Smooth muscle cell (in vitro differentiated cells): ENCODE measurements around the gene PIK3CA. TPM values are rescaled to one million over a fixed set of nuclear protein-coding genes. Genes with fewer than 3 reads are reported as not detected.
"Not testable (repeated sequence)": the region's sequence is repeated elsewhere in the genome, so short reads cannot be mapped to it uniquely, and the experiment has no call there.

Experiments used
- DNase-seq: peaks from one replicate; lab custom pipeline; 2025; ENCODE audit not compliant: unreplicated experiment; lab: John Stamatoyannopoulos, UW
- H2AFZ ChIP-seq: fragments of 200-600 bp; sonication (generic); 2 replicates; pipeline ENCODE4 v1.6.0; 2016; ENCODE audit warnings: antibody characterized with exemption, low read depth, mild to moderate bottlenecking
- H3F3A ChIP-seq: fragments of 200-600 bp; sonication (generic); 2 replicates; pipeline ENCODE4 v1.6.0; 2017; ENCODE audit warnings: antibody characterized with exemption, low read depth
- H3K27ac ChIP-seq: fragments of 200-600 bp; sonication (generic); 2 replicates; pipeline ENCODE4 v1.5.1; 2016; ENCODE audit warnings: low read depth, mild to moderate bottlenecking
- H3K27me3 ChIP-seq: fragments of 200-600 bp; sonication (generic); 2 replicates; pipeline ENCODE4 v1.6.1; 2016; ENCODE audit warnings: low read depth, mild to moderate bottlenecking
- H3K36me3 ChIP-seq: fragments of 200-600 bp; sonication (generic); 2 replicates; pipeline ENCODE4 v1.5.1; 2016; ENCODE audit warnings: low read depth
- H3K4me1 ChIP-seq: fragments of 200-600 bp; sonication (generic); 2 replicates; pipeline ENCODE4 v1.5.1; 2016; ENCODE audit warnings: low read depth
- H3K4me2 ChIP-seq: fragments of 200-600 bp; sonication (generic); 2 replicates; pipeline ENCODE4 v1.6.0; 2016; ENCODE audit warnings: mild to moderate bottlenecking
- H3K4me3 ChIP-seq: fragments of 200-600 bp; sonication (generic); 2 replicates; pipeline ENCODE4 v1.5.1; 2016; ENCODE audit warnings: mild to moderate bottlenecking
- H3K79me2 ChIP-seq: fragments of 200-600 bp; sonication (generic); 2 replicates; pipeline ENCODE4 v1.6.0; 2016; ENCODE audit warnings: low read depth, mild to moderate bottlenecking
- H3K9ac ChIP-seq: fragments of 200-600 bp; sonication (generic); 2 replicates; pipeline ENCODE4 v1.6.0; 2016; ENCODE audit warnings: low read depth
- H3K9me3 ChIP-seq: fragments of 200-600 bp; sonication (generic); replicated peaks from 2 replicates; pipeline ENCODE4 v1.5.1; 2016; ENCODE audit warnings: low read depth
- H4K20me1 ChIP-seq: fragments of 200-600 bp; sonication (generic); 2 replicates; pipeline ENCODE4 v1.6.0; 2016; ENCODE audit warnings: low read depth
- CTCF ChIP-seq: fragments of 200-600 bp; sonication (generic); IDR thresholded peaks from 2 replicates; pipeline ENCODE4 v1.5.1; 2017; ENCODE audit warnings: borderline replicate concordance, mild to moderate bottlenecking, antibody characterized with exemption; ENCODE audit not compliant: insufficient read depth, poor library complexity, severe bottlenecking
- WGBS: methylation state at CpG from one replicate; pipeline ENCODE4 v1.1.7; 2016; ENCODE audit warnings: low lambda C conversion rate; 5-methylcytosine and 5-hydroxymethylcytosine counted together
- polyA plus RNA-seq: library from polyadenylated mRNA; unstranded; fragments of >200 nt; fragmentation: Nextera tagmentation; extraction: Ambion mirVana; gene quantifications from 2 replicates; pipeline ENCODE4 v1.2.1, GENCODE V29; 2016
- total RNA-seq: library from RNA; depleted of rRNA; stranded (reverse); fragments of >200 nt; gene quantifications from 2 replicates; pipeline ENCODE4 v1.2.3, GENCODE V29; 2014

The PIK3CA gene
- total and polyA plus RNA-seq, 2 experiments from 2014 or later = 6.1 to 19.6 TPM

- no peak overlapping the region for H3K4me3 ChIP-seq
- no peaks in the 10 kb centered on the region for H3K79me2 ChIP-seq
- H3K9me3 ChIP-seq = no peaks in the 10 kb centered on the region
- no peaks in the 10 kb centered on the region for H3F3A ChIP-seq
- no peaks in the 10 kb centered on the region for H4K20me1 ChIP-seq
- no peaks in the 10 kb centered on the region for H3K36me3 ChIP-seq
- WGBS = 95% methylated on average over 5 of the region's 5 CpGs
- no peak overlapping the region for H2AFZ ChIP-seq
- no peak for DNase-seq
- no peak overlapping the region for H3K27ac ChIP-seq
- H3K9ac ChIP-seq = no peak overlapping the region
- H3K27me3 ChIP-seq = no peaks in the 10 kb centered on the region
- no peak for TF ChIP-seq CTCF
- no peak overlapping the region for H3K4me2 ChIP-seq
- H3K4me1 ChIP-seq = no peaks in the 10 kb centered on the region
Measured at GRCh38 chr3:179258820-179259219, 110.7 kb downstream of the PIK3CA start.

- H3K4me1 ChIP-seq, H4K20me1 ChIP-seq, H3K79me2 ChIP-seq, H3K9ac ChIP-seq, H3K27ac ChIP-seq, H3K27me3 ChIP-seq, H3K36me3 ChIP-seq, H3K9me3 ChIP-seq, H3F3A ChIP-seq, DNase-seq: not testable (repeated sequence)
- peak overlapping the region; percentile 91 for H3K4me2 ChIP-seq
- 98% methylated on average over 9 of the region's 9 CpGs for WGBS
- H3K4me3 ChIP-seq = peak overlapping the region; percentile 81
- peak overlapping the region; percentile 85 for H2AFZ ChIP-seq
Measured at GRCh38 chr3:179259959-179260756, 112.0 kb downstream of the PIK3CA start.

- Histone ChIP-seq H3K4me3 (peak overlapping the region; percentile 81), H2AFZ (peak overlapping the region; percentile 90), H3K9me3 (no peaks in the 10 kb centered on the region), H3K4me1 (no peaks in the 10 kb centered on the region), H3K79me2 (no peaks in the 10 kb centered on the region), H3K36me3 (no peaks in the 10 kb centered on the region), H4K20me1 (no peaks in the 10 kb centered on the region), H3K27ac (no peak overlapping the region), H3K9ac (peak overlapping the region; percentile 56), H3F3A (no peaks in the 10 kb centered on the region), H3K27me3 (no peaks in the 10 kb centered on the region), H3K4me2 (peak overlapping the region; percentile 91)
- TF ChIP-seq CTCF = no peak
- 15% methylated on average over 40 of the region's 71 CpGs for WGBS
- DNase-seq = peak; percentile 24
Measured at GRCh38 chr3:179260949-179261765, 113.0 kb downstream of the PIK3CA start.

GRCh38 chr3:179263134-179263533 is 115.0 kb downstream of the PIK3CA start:
- Histone ChIP-seq H4K20me1 (no peaks in the 10 kb centered on the region), H3K27me3 (no peaks in the 10 kb centered on the region), H3K4me2 (no peak overlapping the region), H3K9ac (no peak overlapping the region), H3K36me3 (no peaks in the 10 kb centered on the region), H3K79me2 (no peaks in the 10 kb centered on the region), H3K27ac (no peak overlapping the region), H3F3A (no peaks in the 10 kb centered on the region), H3K9me3 (no peaks in the 10 kb centered on the region), H2AFZ (no peak overlapping the region), H3K4me1 (no peaks in the 10 kb centered on the region), H3K4me3 (no peak overlapping the region)
- TF ChIP-seq CTCF = no peak
- 98% methylated on average over 29 of the region's 29 CpGs for WGBS
- DNase-seq = no peak
